GM21529 (cell line): ENCODE data around the gene PCSK1N.
A peak's percentile ranks its signal among the peaks of the same experiment; 100 is the strongest.
"Not testable (repeated sequence)": the region's sequence is repeated elsewhere in the genome, so short reads cannot be mapped to it uniquely, and the experiment has no call there.

Source experiments
- ATAC-seq: cut with Tn5 transposase; IDR thresholded peaks from one replicate; pipeline ENCODE4 v1.9.1; 2021; ENCODE audit not compliant: unreplicated experiment

The PCSK1N gene

GRCh38 chrX:48824066-48824465 lies 11.3 kb downstream of the PCSK1N start:
- no peak for ATAC-seq

- no peak for ATAC-seq
These were observed 12.4 kb downstream of the PCSK1N start for GRCh38 chrX:48823053-48823452.

GRCh38 chrX:48819394-48819793 lies 16.0 kb downstream of the PCSK1N start:
- ATAC-seq = not testable (repeated sequence)

GRCh38 chrX:48818866-48819265 lies 16.5 kb downstream of the PCSK1N start:
- no peak for ATAC-seq

- no peak for ATAC-seq
These were observed 17.3 kb downstream of the PCSK1N start for GRCh38 chrX:48818098-48818497.

GRCh38 chrX:48816014-48816810 lies 19.2 kb downstream of the PCSK1N start:
- ATAC-seq = no peak

- no peak for ATAC-seq
These were observed 20.1 kb downstream of the PCSK1N start for GRCh38 chrX:48815266-48815665.

- no peak for ATAC-seq
These were observed 20.7 kb downstream of the PCSK1N start for GRCh38 chrX:48814722-48815121.

GRCh38 chrX:48813644-48814043 lies 21.8 kb downstream of the PCSK1N start:
- no peak for ATAC-seq

GRCh38 chrX:48806081-48806480 lies 29.3 kb downstream of the PCSK1N start:
- ATAC-seq = no peak

GRCh38 chrX:48802905-48803200 lies 32.6 kb downstream of the PCSK1N start:
- no peak for ATAC-seq

- ATAC-seq = peak; percentile 44
These were observed 33.1 kb downstream of the PCSK1N start for GRCh38 chrX:48802089-48802904.

- peak; percentile 85 for ATAC-seq
These were observed 33.9 kb downstream of the PCSK1N start, which contains the start of gene HDAC6 for GRCh38 chrX:48801280-48802088. HDAC6 (plus strand) TSS chrX:48802067; CDS start chrX:48802693, 626 bp downstream.

- no peak for ATAC-seq
These were observed 34.7 kb downstream of the PCSK1N start for GRCh38 chrX:48800574-48801279.

- no peak for ATAC-seq
These were observed 37.1 kb downstream of the PCSK1N start for GRCh38 chrX:48798318-48798717.

- no peak for ATAC-seq
These were observed 40.4 kb downstream of the PCSK1N start for GRCh38 chrX:48794911-48795515.

- no peak for ATAC-seq
These were observed 41.0 kb downstream of the PCSK1N start for GRCh38 chrX:48794340-48794910.

- ATAC-seq = no peak
These were observed 41.5 kb downstream of the PCSK1N start for GRCh38 chrX:48793935-48794334.

GRCh38 chrX:48792219-48792618 lies 43.2 kb downstream of the PCSK1N start:
- ATAC-seq = no peak
